ENCODE data around the gene ALG9. TPM values are rescaled to one million over a fixed set of nuclear protein-coding genes. Genes with fewer than 3 reads are reported as not detected.

Gene ALG9
- polyA plus RNA-seq, 1 donor (not counting 4 experiments of a cell fraction or from before 2014, with no cell fraction given): 27.2 TPM

- H3K9me1 ChIP-seq (ENCODE audit: control insufficient read depth, extremely low read depth, insufficient read depth, low read length): no peaks in the 10 kb centered on the region
- no peak overlapping the region for H3K9ac ChIP-seq (ENCODE audit: control insufficient read depth, extremely low read depth, insufficient read depth, low read length)
- H3K4me3 ChIP-seq (ENCODE audit: control insufficient read depth in 2 of 3, extremely low read depth in 1 of 3, insufficient read depth in 2 of 3, low read depth in 1 of 3, low read length in 3 of 3): no peak overlapping the region
- no peak for TF ChIP-seq EZH2 (IDR thresholded peaks at IDR 0.05; ENCODE audit: low read length)
- no peak for TF ChIP-seq CTCF (optimal IDR thresholded peaks at IDR 0.05 in 1 of 3, IDR thresholded peaks at IDR 0.05 in 1 of 3, conservative IDR thresholded peaks at IDR 0.05 in 1 of 3; ENCODE audit: extremely low read depth in 1 of 3, insufficient read depth in 2 of 3, low read length in 3 of 3)
- no peaks in the 10 kb centered on the region for H4K20me1 ChIP-seq (ENCODE audit: control insufficient read depth, extremely low read depth, insufficient read depth, low read length)
- no peaks in the 10 kb centered on the region for H3K79me2 ChIP-seq (ENCODE audit: control insufficient read depth, insufficient read depth, low read length)
- no peak overlapping the region for H3K27ac ChIP-seq (ENCODE audit: control insufficient read depth, insufficient read depth, low read length)
- no peaks in the 10 kb centered on the region for H3K4me1 ChIP-seq (ENCODE audit: control insufficient read depth, extremely low read depth, insufficient read depth, low read length)
- no peaks in the 10 kb centered on the region for H3K9me3 ChIP-seq (ENCODE audit: control insufficient read depth, low read depth, low read length)
- DNase-seq (ENCODE audit: low read depth, low spot score): no peak
- H3K4me2 ChIP-seq (ENCODE audit: control insufficient read depth, extremely low read depth, insufficient read depth, low read depth, low read length): no peak overlapping the region
- FAIRE-seq: no peak
- dilution Hi-C loops (cut with MboI; ENCODE audit: extremely low pct_ligation_motif_present, low sequenced_read_pairs): no loop called here
- H3K27me3 ChIP-seq (ENCODE audit: control insufficient read depth, extremely low read depth, insufficient read depth, low read length): no peaks in the 10 kb centered on the region
- peaks cover 4 to 6% of the 10 kb centered on the region in 2 experiments for H3K36me3 ChIP-seq (ENCODE audit: control insufficient read depth in 2 of 2, extremely low read depth in 1 of 2, insufficient read depth in 2 of 2, low read length in 2 of 2)
- no peak overlapping the region for H2AFZ ChIP-seq (ENCODE audit: control insufficient read depth, low read length)
Measured at GRCh38 chr11:111812211-111812610, 59.2 kb downstream of the ALG9 start.

- dilution Hi-C loops (cut with MboI; ENCODE audit: extremely low pct_ligation_motif_present, low sequenced_read_pairs): no loop called here
- no peaks in the 10 kb centered on the region for H3K4me1 ChIP-seq (ENCODE audit: control insufficient read depth, extremely low read depth, insufficient read depth, low read length)
- no peak for FAIRE-seq
- no peaks in the 10 kb centered on the region for H3K9me3 ChIP-seq (ENCODE audit: control insufficient read depth, low read depth, low read length)
- H3K36me3 ChIP-seq (ENCODE audit: control insufficient read depth in 2 of 2, extremely low read depth in 1 of 2, insufficient read depth in 2 of 2, low read length in 2 of 2): peaks cover 4 to 7% of the 10 kb centered on the region in 2 experiments
- no peak overlapping the region for H3K4me3 ChIP-seq (ENCODE audit: control insufficient read depth in 2 of 3, extremely low read depth in 1 of 3, insufficient read depth in 2 of 3, low read depth in 1 of 3, low read length in 3 of 3)
- H3K79me2 ChIP-seq (ENCODE audit: control insufficient read depth, insufficient read depth, low read length): no peaks in the 10 kb centered on the region
- H4K20me1 ChIP-seq (ENCODE audit: control insufficient read depth, extremely low read depth, insufficient read depth, low read length): no peaks in the 10 kb centered on the region
- H3K27me3 ChIP-seq (ENCODE audit: control insufficient read depth, extremely low read depth, insufficient read depth, low read length): no peaks in the 10 kb centered on the region
- no peak overlapping the region for H3K4me2 ChIP-seq (ENCODE audit: control insufficient read depth, extremely low read depth, insufficient read depth, low read depth, low read length)
- H3K27ac ChIP-seq (ENCODE audit: control insufficient read depth, insufficient read depth, low read length): no peak overlapping the region
- no peak for TF ChIP-seq EZH2 (IDR thresholded peaks at IDR 0.05; ENCODE audit: low read length)
- TF ChIP-seq CTCF (optimal IDR thresholded peaks at IDR 0.05 in 1 of 3, IDR thresholded peaks at IDR 0.05 in 1 of 3, conservative IDR thresholded peaks at IDR 0.05 in 1 of 3; ENCODE audit: extremely low read depth in 1 of 3, insufficient read depth in 2 of 3, low read length in 3 of 3): no peak
- DNase-seq (ENCODE audit: low read depth, low spot score): no peak
- H3K9me1 ChIP-seq (ENCODE audit: control insufficient read depth, extremely low read depth, insufficient read depth, low read length): no peaks in the 10 kb centered on the region
- no peak overlapping the region for H3K9ac ChIP-seq (ENCODE audit: control insufficient read depth, extremely low read depth, insufficient read depth, low read length)
- no peak overlapping the region for H2AFZ ChIP-seq (ENCODE audit: control insufficient read depth, low read length)
Measured at GRCh38 chr11:111811445-111811844, 59.9 kb downstream of the ALG9 start.
